ENCODE results near the gene IGSF3.

The IGSF3 gene

GRCh38 chr1:116693759-116694480 is 26.4 kb upstream of the IGSF3 start:
- DNase-seq (ENCODE audit: extremely low read depth, insufficient read length): no peak
- TF ChIP-seq CTCF (IDR thresholded peaks at IDR 0.05; ENCODE audit: insufficient read depth, low read length, poor library complexity, severe bottlenecking): no peak
- Histone ChIP-seq H3K27me3 (replicated peaks; ENCODE audit: control insufficient read depth, insufficient read depth, low read length) (no peaks in the 10 kb centered on the region), H3K36me3 (ENCODE audit: control insufficient read depth, insufficient read depth, low read length) (no peaks in the 10 kb centered on the region), H3K4me3 (replicated peaks; ENCODE audit: low read depth, low read length) (no peak overlapping the region)

GRCh38 chr1:116692879-116693278 is 25.3 kb upstream of the IGSF3 start:
- no peak overlapping the region for H3K4me3 ChIP-seq (replicated peaks; ENCODE audit: low read depth, low read length)
- no peaks in the 10 kb centered on the region for H3K36me3 ChIP-seq (ENCODE audit: control insufficient read depth, insufficient read depth, low read length)
- no peak for TF ChIP-seq CTCF (IDR thresholded peaks at IDR 0.05; ENCODE audit: insufficient read depth, low read length, poor library complexity, severe bottlenecking)
- no peak for DNase-seq (ENCODE audit: extremely low read depth, insufficient read length)
- no peaks in the 10 kb centered on the region for H3K27me3 ChIP-seq (replicated peaks; ENCODE audit: control insufficient read depth, insufficient read depth, low read length)

- H3K27me3 ChIP-seq (replicated peaks; ENCODE audit: control insufficient read depth, insufficient read depth, low read length): no peaks in the 10 kb centered on the region
- no peak overlapping the region for H3K4me3 ChIP-seq (replicated peaks; ENCODE audit: low read depth, low read length)
- no peak for DNase-seq (ENCODE audit: extremely low read depth, insufficient read length)
- H3K36me3 ChIP-seq (ENCODE audit: control insufficient read depth, insufficient read depth, low read length): no peaks in the 10 kb centered on the region
- no peak for TF ChIP-seq CTCF (IDR thresholded peaks at IDR 0.05; ENCODE audit: insufficient read depth, low read length, poor library complexity, severe bottlenecking)
Measured at GRCh38 chr1:116690849-116691406, 23.4 kb upstream of the IGSF3 start.

GRCh38 chr1:116690396-116690848 is 22.9 kb upstream of the IGSF3 start:
- DNase-seq (ENCODE audit: extremely low read depth, insufficient read length): no peak
- Histone ChIP-seq H3K4me3 (replicated peaks; ENCODE audit: low read depth, low read length) (no peak overlapping the region), H3K36me3 (ENCODE audit: control insufficient read depth, insufficient read depth, low read length) (no peaks in the 10 kb centered on the region), H3K27me3 (replicated peaks; ENCODE audit: control insufficient read depth, insufficient read depth, low read length) (no peaks in the 10 kb centered on the region)
- no peak for TF ChIP-seq CTCF (IDR thresholded peaks at IDR 0.05; ENCODE audit: insufficient read depth, low read length, poor library complexity, severe bottlenecking)

- DNase-seq (ENCODE audit: extremely low read depth, insufficient read length): no peak
- H3K4me3 ChIP-seq (replicated peaks; ENCODE audit: low read depth, low read length): no peak overlapping the region
Measured at GRCh38 chr1:116686723-116687352, 19.3 kb upstream of the IGSF3 start.

More at GRCh38 chr1:116686723-116687352, 19.3 kb upstream of the IGSF3 start:
- no peaks in the 10 kb centered on the region for H3K36me3 ChIP-seq (ENCODE audit: control insufficient read depth, insufficient read depth, low read length)
- TF ChIP-seq CTCF (IDR thresholded peaks at IDR 0.05; ENCODE audit: insufficient read depth, low read length, poor library complexity, severe bottlenecking): no peak
- H3K27me3 ChIP-seq (replicated peaks; ENCODE audit: control insufficient read depth, insufficient read depth, low read length): no peaks in the 10 kb centered on the region

All from GM06990 (cell line).